HG02588 (cell line): ENCODE measurements around the gene INO80C.

Experiments used
- ATAC-seq: cut with Tn5 transposase; IDR thresholded peaks from one replicate; pipeline ENCODE4 v1.9.1; 2021; ENCODE audit warnings: mild to moderate bottlenecking, moderate library complexity; ENCODE audit not compliant: unreplicated experiment

INO80C gene, protein sequence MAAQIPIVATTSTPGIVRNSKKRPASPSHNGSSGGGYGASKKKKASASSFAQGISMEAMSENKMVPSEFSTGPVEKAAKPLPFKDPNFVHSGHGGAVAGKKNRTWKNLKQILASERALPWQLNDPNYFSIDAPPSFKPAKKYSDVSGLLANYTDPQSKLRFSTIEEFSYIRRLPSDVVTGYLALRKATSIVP

DNA sequence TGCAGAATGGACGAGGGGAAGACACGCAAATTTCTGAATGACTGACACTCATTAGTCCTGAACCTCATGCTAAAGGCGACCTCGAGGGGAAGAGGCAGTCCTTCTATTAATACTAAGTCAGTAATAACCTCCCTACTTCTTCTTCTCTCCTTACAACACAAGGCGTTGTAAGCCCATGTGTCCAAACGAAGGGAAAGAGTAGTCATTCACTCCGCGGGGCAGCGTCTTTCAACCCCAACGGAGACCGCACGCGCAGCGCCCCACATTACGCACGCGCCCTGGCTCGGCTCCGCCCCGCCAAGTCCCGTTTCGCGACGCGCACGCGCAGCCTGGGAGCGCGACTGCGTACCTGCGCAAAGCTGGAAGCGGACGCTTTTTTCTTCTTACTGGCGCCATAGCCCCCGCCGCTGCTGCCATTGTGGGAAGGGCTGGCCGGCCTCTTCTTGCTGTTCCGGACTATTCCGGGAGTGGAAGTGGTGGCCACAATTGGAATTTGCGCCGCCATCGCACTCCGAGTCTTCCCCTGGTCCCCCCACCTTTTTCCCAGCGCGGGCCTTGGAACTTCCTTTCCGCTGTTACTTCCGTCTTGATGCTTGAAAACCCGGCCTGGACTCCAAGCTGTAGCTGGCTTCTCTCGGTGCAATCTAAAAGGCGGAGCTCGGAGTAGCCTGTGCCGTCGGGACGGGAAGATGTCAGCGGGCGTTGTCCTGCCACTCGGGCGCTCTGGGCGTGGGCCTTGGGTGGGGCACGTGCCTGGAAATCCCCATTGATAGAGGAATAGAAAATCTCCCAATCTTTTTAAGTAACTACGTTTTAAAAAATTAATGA lies at the start of gene INO80C:
TSS of gene INO80C (minus strand) at position 591 of the 828 bp plus-strand sequence. CDS start at position 505, 86 bp downstream.
- peak; percentile 93 for ATAC-seq

- ATAC-seq: no peak
Observed at GRCh38 chr18:35547008-35547605, 49.3 kb upstream of the INO80C start.

- ATAC-seq: no peak
Observed at GRCh38 chr18:35542356-35542755, 44.6 kb upstream of the INO80C start.

DNA sequence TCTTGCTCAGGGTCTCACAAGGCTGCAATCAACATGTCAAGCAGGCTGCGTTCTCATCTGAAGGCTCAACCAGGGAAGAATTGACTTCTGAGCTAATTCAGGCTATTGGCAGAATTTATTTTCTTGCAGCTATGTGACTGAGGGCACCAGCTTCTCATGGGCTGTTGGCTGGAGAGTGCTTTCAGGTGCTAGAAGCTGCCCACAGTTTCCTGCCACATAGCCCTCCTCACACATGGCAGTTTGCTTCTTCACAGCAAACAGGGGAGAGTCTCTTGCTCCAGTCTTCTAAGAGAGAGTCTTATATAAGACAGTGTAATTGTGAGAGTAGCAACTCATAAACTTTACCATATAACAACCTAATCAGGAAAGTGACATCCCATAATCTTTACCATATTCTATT lies 37.5 kb upstream of the INO80C start:
- ATAC-seq: no peak

GRCh38 chr18:35533916-35534405 lies 36.2 kb upstream of the INO80C start:
- ATAC-seq: no peak

GRCh38 chr18:35528749-35529274 lies 31.1 kb upstream of the INO80C start:
- ATAC-seq: no peak

DNA sequence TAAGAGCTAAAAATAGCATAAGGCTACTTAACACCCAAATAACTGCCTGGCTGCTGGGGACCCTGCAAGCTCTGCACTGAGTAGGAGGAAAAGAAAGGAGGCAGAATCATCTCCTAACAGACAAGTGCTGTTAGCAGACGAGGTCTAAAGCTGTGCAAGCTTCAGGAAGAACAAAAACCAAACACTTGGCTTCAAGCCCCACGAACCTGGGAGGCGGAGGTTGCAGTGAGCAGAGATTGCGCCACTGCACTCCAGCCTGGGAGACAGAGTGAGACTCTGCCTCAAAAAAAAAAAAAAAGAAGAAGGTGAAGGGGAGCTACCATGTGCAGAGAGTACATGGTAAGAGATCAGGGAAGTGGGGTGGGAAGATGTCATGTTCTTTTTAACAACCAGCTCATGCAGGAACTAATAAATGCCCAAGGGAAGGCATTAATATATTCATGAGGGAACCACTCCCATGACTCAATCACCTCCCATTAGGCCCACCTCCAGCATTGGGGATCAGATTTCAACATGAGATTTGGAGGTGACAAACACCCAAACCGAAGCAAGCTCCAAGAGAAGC lies 28.8 kb upstream of the INO80C start:
- ATAC-seq: no peak

GRCh38 chr18:35525795-35526494 lies 28.2 kb upstream of the INO80C start:
- no peak for ATAC-seq

GRCh38 chr18:35524226-35524625 lies 26.5 kb upstream of the INO80C start:
- ATAC-seq: no peak

DNA sequence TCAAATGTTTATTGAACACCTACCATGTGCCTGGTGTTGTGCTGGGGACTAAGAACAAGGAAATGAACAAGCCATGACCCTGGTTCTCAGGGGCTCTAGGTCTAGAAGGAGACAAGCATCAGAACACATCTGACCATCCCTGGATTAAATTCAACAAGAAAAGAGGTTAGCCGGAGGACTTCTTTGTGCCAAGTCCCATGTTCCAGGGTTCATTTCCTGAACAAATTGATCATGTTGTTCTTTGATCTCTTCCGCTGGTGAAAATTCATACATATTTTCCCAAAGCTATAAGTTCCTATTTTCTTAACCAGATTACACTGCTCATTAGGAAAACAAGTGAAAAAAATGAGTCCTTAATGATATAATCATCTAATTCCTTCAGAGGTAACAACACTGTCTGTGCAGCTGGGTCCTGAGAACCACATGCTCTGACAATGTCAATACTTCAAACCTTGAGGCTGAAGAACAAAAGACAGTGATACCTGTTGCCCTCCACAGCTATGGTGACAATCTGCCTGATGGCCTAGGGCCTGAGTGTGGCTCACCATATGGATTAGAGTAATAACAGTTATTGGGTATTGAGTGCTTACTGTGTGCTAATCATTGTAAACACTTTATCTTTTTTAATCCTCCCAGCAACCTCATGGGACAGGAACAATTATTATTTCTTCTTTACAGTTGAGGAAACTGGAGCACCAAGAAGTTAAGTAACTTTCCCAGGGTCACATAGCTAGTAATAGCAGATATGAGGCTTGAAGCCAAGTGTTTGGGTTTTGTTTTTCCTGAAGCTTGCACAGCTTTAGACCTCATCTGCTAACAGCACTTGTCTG lies 24.6 kb upstream of the INO80C start:
- no peak for ATAC-seq

- no peak for ATAC-seq
Observed at GRCh38 chr18:35521133-35521532, 23.4 kb upstream of the INO80C start.

- no peak for ATAC-seq
Observed at GRCh38 chr18:35519148-35519899, 21.6 kb upstream of the INO80C start.

DNA sequence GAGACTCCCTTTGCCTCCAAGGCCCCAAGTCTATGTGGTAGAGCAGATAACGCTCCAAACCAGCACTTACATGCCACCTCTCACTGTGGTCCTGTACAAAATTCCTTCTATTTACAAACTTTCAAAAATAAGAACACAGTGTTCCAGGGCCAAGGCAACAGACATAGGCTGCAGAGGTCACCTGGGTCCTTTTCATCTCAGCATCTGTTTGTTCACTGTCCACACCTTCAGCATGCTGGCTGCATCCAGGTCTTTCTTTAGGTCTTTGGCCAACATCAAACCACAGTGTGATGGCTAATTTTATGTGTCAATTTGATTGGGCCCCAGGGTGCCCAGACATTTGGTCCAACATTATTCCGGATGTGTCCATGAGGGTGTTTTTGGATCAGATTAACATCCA lies 20.0 kb upstream of the INO80C start:
- no peak for ATAC-seq

- ATAC-seq: no peak
Observed at GRCh38 chr18:35516789-35517188, 19.0 kb upstream of the INO80C start.

DNA sequence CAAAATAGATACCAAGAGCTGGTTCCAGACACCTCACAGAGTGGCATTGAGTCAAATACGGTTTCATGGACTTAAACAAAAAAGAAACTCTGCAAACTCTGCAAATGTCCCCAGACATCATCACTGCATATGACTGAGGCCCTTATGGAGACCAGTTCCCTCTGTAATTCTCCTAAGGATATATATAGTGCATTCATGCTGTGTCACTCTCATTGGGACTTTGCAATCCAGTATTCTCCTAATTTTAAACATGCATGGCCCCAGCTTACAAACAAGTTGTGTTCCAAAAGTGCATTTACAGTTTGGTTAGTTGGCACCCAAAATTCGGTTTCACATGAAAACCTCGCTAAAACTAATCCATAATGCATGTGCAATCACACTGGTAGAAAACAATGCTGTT lies 18.6 kb upstream of the INO80C start:
- ATAC-seq: no peak

DNA sequence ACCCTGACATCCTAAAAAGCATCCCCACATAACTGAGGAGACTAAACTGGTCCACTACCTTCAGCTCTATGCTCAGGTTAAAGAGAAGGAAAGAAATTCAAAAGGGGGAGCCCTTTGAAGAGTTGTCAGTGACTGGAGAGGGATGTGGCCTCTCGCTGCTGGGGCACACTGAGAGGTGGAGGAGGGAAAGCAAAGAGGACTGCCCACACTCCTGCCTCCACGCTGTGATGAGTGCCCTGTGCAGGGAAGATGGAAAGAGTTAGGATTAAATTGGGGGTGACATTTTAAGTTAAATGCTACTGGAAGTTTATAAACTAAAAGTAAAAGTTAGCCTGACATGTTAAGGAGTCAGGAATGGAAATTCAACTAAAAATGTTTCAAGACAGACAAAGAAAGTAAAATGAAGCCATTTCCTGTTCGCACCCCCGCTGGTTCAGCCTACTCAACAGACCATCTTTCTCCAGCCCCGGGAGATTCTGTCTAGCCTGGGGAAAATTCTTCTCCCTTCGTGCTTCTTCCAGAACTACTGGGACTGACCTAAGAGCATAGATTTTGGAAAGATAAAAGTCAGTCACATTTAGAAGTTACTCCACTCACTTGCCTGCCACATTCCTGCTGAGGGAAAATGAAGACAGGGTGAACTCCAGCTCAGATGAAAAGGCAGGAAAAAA lies 17.8 kb upstream of the INO80C start:
- no peak for ATAC-seq

DNA sequence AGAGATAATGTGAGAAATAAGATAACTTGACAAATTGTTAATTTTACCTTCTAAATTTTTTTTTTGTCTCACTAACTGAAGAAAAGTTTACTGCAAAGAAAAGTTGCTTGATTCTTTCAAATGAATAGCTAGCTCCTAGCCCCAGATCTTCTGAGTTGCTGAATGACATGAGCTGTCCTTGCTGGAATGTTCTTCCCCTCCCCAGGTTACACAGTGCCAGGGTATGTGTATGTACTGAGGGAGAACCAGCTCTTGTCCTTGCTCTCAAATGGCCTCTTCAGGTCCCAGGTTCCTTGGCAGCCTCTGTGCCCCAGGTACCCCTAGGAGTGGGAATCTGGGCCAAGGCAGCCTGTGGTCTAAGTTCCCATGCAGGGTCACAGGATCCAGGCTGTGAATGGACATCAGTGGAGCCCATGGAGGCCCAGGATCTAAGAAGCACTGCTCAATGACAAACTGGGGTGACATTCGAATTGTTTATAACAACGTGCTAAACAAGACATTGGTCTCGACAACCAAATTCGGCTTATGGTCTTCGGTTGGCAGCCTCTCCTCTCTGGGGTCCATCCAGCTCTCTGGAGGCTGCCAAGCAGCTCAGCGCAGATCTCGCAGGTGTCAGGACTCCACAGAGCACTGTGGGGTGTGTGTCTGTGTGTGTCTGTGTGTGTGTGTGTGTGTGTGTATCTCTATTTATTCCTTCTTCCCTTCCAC lies 17.1 kb upstream of the INO80C start:
- no peak for ATAC-seq

DNA sequence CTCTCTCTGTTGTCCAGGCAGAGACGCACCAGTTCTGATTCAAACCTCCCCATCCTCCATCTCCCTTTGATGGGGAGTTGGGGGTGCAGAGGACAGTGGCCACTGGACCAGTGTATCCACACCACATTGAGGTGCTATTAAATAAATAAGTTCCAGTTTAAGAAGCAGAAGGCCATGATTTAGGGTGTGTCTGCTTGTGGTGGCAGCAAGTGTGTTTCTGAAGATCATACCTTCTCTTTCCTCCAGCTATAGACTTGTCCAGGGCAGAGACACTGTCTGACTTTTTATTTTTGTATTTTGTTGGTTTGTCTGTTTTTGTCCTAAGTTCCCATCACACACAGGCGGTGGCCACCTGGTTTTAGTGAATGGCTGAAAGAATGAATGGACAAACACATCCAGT lies 16.5 kb upstream of the INO80C start:
- ATAC-seq: no peak
